HFFc6 (cell line): ENCODE data around the gene KATNIP. TPM values are rescaled to one million over a fixed set of nuclear protein-coding genes. Genes with fewer than 3 reads are reported as not detected.
A peak's percentile ranks its signal among the peaks of the same experiment; 100 is the strongest.

Source experiments
- DNase-seq: peaks from one replicate; pipeline ENCODE4 v3.0.0-alpha.2; 2018
- H3K27ac Mint-ChIP-seq: 2 replicates; pipeline ENCODE4 v1.8.0; 2020; ENCODE audit warnings: mild to moderate bottlenecking, mixed read lengths
- H3K27me3 Mint-ChIP-seq: 2 replicates; pipeline ENCODE4 v1.8.0; 2021; ENCODE audit warnings: mild to moderate bottlenecking, moderate library complexity, mixed read lengths; ENCODE audit not compliant: insufficient read depth
- H3K36me3 Mint-ChIP-seq: 2 replicates; pipeline ENCODE4 v1.8.0; 2021; ENCODE audit warnings: low read depth, mixed read lengths
- H3K4me1 Mint-ChIP-seq: 2 replicates; pipeline ENCODE4 v1.8.0; 2020; ENCODE audit warnings: low read depth, mixed read lengths
- H3K4me3 Mint-ChIP-seq: 2 replicates; pipeline ENCODE4 v1.8.0; 2020; ENCODE audit warnings: mild to moderate bottlenecking, moderate library complexity, mixed read lengths
- H3K9me3 Mint-ChIP-seq: 2 replicates; pipeline ENCODE4 v1.8.0; 2020; ENCODE audit warnings: mild to moderate bottlenecking, mixed read lengths
- CTCF ChIP-seq: fragments of 200-600 bp; sonication (generic); IDR thresholded peaks from 2 replicates; pipeline ENCODE4 v1.5.0; 2021; ENCODE audit warnings: antibody characterized with exemption, mild to moderate bottlenecking
- total RNA-seq, 6 experiments: library from RNA; stranded (reverse); fragmentation: NEBNext Ultra II Directional; extraction: Animal tissue kit (Norgen Biotek cat#: 25700); gene quantifications; 2 replicates in 1 of 6; 3 replicates in 5 of 6; pipeline ENCODE4 v1.2.3, GENCODE V29; 2021

KATNIP gene
- total RNA-seq, 6 experiments from 2014 or later = 18.6 to 24.1 (median 19.9) TPM

DNA sequence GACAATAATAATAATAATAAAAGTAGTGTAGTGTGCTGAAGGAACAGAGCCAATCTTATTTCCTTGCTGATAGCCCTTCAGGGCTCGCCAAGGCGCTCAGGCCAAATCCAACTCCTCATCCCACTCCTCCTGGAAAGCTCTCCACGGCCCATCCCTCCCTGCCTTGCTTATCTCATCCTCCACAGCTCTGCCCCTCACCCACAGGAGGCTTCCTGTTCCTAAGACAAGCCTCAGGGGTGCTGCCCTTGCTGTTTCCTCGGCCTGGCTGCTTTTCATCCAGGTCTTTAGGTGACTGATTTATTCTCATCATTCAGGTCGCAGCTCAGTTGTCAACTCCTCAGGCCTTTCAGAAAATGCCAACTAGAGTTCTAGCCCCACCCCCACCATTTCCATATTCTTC is 11.4 kb upstream of the KATNIP start:
- H3K4me1 Mint-ChIP-seq = no peaks in the 10 kb centered on the region; the same call in 1 of the 2 replicates
- no peak for TF ChIP-seq CTCF
- H3K36me3 Mint-ChIP-seq = peaks cover 66% of the 10 kb centered on the region

DNA sequence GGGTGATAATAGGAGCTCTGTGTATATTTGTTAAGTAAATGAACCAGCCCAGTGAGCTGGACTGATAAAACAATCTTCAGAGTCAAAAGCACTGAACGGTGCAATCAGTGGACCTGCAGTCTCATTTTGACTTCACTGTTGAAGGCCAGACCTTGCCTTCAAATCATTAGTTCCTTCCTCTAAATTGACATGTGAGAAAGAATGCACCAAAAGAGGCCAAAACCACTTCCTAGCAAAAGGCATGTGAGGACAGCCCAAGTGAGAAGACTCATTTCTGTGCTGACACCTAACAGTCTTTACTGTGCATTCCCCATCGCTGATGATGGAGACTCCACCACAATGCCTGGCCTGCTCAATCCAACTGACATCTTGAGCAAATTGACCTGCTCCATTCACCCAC is 10.8 kb upstream of the KATNIP start:
- Mint-ChIP-seq H3K4me1 (no peaks in the 10 kb centered on the region; the same call in 1 of the 2 replicates), H3K4me3 (no peak overlapping the region), H3K27me3 (no peaks in the 10 kb centered on the region), H3K27ac (no peak overlapping the region), H3K36me3 (peaks cover 65% of the 10 kb centered on the region), H3K9me3 (no peaks in the 10 kb centered on the region)
- DNase-seq = no peak
- TF ChIP-seq CTCF = no peak

More for the DNA sequence above, 11.4 kb upstream of the KATNIP start:
- no peak for DNase-seq
- Mint-ChIP-seq H3K4me3 (no peak overlapping the region), H3K27ac (no peak overlapping the region), H3K27me3 (no peaks in the 10 kb centered on the region), H3K9me3 (no peaks in the 10 kb centered on the region)

DNA sequence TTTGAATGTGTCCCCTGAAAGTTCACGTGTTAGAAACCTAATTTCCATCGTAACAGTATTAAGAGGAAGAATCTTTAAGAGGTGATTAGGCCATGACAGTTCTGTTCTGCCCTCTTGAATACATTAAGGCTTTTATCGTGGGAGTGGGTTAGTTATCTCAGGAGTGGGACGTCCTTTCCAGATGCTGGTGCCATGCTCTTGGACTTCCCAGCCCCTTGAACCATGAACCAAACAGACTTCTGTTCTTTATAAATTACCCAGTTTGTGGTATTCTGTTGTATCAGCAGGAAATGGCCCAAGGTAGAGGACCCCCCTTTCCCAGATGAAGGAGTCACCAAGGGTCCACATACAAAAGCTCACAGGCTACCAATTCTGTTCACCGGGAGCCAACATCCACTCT is 10.3 kb upstream of the KATNIP start:
- H3K27ac Mint-ChIP-seq = no peak overlapping the region
- H3K4me3 Mint-ChIP-seq = no peak overlapping the region
- H3K9me3 Mint-ChIP-seq = no peaks in the 10 kb centered on the region
- no peaks in the 10 kb centered on the region for H3K27me3 Mint-ChIP-seq
- TF ChIP-seq CTCF = no peak
- no peaks in the 10 kb centered on the region; the same call in 1 of the 2 replicates for H3K4me1 Mint-ChIP-seq
- no peak for DNase-seq
- H3K36me3 Mint-ChIP-seq = peaks cover 66% of the 10 kb centered on the region

DNA sequence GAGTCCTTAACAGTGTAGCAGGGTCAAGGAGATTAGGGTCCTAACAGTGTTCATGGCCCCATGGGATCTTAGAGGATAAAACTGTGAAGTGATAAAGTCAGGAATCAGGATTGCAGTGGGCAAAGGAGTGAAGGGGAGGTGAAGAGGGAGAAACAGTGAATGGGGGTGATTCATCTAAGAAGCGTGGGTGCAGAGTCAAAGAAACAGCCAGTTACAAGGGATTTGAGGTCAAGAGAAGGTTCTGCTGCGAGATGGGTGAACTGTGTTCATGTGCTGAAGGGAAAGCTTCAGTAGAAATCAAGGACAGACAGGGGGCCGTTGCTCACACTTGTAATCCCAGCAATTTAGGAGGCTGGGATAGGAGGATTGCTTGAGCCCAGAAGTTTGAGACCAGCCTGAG is 6.1 kb upstream of the KATNIP start:
- no peak for DNase-seq
- H3K4me1 Mint-ChIP-seq = peaks cover 22% of the 10 kb centered on the region
- TF ChIP-seq CTCF = no peak

DNA sequence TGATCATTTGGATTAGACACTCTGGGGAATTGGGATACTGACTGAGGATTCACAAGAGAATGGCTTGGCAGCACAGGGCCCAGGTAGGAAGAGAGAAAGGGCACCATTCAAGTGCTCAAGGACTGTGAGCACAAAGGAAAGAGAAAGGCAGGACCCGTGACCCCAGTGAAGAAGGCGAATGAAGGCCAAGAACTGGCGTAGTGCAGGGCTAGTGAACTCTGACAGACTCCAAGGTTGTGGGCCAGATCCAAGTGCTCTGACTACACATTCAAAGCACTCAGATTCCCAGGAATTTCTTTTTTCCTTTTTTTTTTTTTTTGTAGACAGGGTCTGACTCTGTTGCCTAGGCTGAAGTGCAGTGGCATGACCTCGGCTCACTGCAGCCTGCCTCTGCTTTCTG is 5.3 kb upstream of the KATNIP start:
- peaks cover 46% of the 10 kb centered on the region for H3K36me3 Mint-ChIP-seq
- H3K27ac Mint-ChIP-seq = no peak overlapping the region
- no peaks in the 10 kb centered on the region for H3K9me3 Mint-ChIP-seq
- no peaks in the 10 kb centered on the region for H3K27me3 Mint-ChIP-seq
- no peak for TF ChIP-seq CTCF
- H3K4me3 Mint-ChIP-seq = no peak overlapping the region
- no peak for DNase-seq
- peaks cover 28% of the 10 kb centered on the region for H3K4me1 Mint-ChIP-seq

More for the DNA sequence above, 6.1 kb upstream of the KATNIP start:
- Mint-ChIP-seq H3K27me3 (no peaks in the 10 kb centered on the region), H3K9me3 (no peaks in the 10 kb centered on the region), H3K36me3 (peaks cover 53% of the 10 kb centered on the region), H3K4me3 (no peak overlapping the region), H3K27ac (no peak overlapping the region)

GRCh38 chr16:27547134-27547533 is 2.8 kb upstream of the KATNIP start:
- peak overlapping the region; percentile 7 for H3K27ac Mint-ChIP-seq
- peaks cover 4% of the 10 kb centered on the region; the same call in 1 of the 2 replicates for H3K27me3 Mint-ChIP-seq
- DNase-seq = peak; percentile 45
- H3K4me1 Mint-ChIP-seq = peaks cover 41% of the 10 kb centered on the region
- H3K36me3 Mint-ChIP-seq = peaks cover 25% of the 10 kb centered on the region
- TF ChIP-seq CTCF = no peak
- peak overlapping the region; percentile 52 for H3K4me3 Mint-ChIP-seq
- no peaks in the 10 kb centered on the region for H3K9me3 Mint-ChIP-seq
